ENCODE data around the gene TEC.

Gene TEC

DNA sequence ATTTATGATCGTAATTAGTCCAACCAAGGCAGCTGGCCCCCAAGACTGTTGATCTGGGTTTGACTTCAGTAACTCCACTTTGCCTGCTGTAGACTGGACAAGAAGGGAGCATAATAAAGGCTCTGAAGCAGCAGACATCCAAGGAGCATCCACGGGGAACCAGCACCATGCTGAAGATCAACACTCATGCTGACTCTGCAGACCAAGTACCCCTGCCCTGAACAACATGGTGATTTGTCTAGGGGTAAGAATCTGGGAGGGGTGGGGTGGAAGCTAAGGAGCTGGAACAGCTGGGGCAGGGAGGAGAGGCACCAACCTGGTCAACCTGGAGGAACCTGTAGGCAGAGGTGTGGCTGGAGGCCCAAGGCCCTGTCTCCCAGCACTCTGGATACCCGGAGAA, 2.1 kb downstream of the TEC start:
- no peak for DNase-seq

DNA sequence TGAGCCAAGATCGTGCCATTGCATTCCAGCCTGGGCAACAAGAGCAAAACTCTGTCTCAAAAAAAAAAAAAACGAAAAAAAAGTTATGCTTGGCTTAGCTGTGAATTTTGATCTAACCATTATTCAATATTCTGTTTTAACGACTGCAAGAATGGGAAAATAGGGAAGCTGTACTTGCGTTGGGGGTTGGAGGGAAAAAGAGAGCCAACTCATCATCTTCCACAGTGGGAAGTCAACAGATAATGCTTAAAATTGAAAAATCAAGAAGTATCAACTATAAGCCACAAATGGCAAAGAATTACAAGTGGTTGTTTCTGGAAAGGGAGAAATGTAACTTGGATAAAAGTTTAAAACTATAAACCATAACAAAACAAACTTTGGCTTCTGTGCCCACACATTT, 2.9 kb downstream of the TEC start:
- no peak for DNase-seq

DNA sequence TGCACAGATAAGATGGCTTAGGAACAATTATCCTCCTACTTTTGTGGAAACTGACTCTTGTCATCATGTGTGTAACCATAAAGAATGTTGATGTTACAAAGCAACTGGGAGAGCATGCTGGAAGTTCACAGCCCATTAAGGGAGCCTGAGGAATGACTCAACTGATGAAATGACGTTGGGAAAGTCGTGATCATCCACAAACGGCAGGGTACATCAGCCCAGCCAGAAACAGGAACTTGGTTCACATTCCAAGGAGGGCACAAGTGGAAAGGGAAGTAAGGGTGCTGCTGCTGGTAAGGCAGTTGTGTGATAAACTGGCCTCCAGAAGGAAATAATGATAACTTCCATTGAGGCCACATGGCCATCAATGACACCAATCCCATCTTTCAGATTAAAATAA, 6.7 kb downstream of the TEC start:
- DNase-seq, result peak; percentile 25

- DNase-seq, result no peak
Observed at GRCh38 chr4:48262484-48262883, 7.2 kb downstream of the TEC start.

- peak; percentile 11 for DNase-seq
Observed at GRCh38 chr4:48261281-48261680, 8.4 kb downstream of the TEC start.

- DNase-seq, result no peak
Observed at GRCh38 chr4:48259748-48260147, 9.9 kb downstream of the TEC start.

GRCh38 chr4:48258845-48259397, 10.7 kb downstream of the TEC start:
- DNase-seq, result no peak

DNA sequence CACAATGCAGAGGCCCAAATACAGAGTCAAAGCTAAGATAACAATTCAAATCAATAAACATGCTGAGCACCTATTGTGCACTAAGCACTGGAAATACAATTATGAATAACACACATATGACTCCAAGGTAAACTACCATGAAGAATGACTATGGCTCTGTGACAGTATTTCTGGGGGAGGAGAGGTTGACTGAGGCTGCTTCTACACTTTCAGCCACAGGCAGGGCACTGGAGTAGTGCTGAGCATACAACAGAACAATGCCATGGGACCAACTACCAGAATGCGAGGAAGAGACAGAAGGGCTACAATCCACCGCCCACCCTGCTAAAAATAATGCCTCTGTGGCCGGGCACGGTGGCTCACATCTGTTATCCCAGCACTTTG, 13.7 kb downstream of the TEC start:
- no peak for DNase-seq

DNA sequence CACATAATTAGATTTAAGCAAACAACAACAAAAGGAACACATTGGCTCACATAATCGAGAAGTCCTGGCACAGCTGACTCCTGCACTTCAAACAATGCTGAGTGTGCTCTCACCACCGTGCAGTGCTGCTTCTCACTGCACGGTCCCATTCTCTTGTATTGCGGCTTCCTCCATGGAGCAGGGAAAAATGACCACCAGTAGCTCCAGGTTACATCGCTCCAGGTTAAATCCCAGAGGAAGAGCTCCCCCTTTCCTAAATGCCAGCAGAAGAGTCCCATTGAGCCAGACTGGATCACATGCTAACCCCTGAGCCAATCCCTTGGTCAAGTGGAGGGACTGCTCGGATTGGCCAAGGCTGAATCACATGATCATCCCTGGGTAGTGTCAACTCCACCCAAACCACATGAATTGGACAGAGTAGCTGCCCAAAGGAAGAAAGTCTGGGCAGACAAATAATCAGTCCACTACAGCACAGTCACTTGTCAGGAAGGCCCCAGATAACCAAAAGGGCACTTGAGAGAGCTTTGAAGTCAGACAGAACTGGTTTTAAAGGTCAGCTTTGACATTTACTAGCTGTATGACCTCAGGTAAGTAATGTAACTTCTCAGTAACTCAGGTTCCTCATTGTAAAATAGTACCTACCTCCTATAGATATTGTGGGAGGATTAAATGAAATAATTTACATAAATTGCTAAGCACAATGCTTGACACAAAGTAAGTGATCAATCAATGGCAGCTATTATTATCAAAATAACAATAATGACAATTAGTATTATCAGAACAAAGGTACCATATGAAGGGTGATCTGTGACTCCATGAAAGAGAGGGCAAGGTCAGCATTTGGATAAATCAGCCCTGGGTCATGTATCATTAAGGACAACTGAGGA, 14.3 kb downstream of the TEC start:
- DNase-seq, result no peak

- peak; percentile 86 for DNase-seq
Observed at GRCh38 chr4:48254381-48255071, 15.1 kb downstream of the TEC start.

DNA sequence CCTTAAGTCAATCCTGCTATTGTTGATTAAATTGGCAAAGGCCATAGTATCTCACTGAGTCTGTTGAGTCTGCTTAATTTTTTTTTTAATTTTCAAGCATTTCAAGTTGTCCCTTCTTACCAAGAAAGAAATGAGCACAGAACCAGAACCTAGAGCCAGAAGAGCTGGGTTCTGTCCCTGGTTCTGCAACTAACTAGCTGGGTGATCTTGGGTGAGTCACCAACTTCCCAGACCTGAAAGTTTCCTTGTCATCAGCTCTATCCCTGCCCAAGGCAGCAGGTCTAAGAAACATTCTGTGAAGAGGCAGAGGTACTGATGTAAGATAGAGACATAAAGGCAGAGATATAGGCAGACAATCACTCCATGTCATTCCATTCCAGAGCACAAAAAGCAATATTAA, 17.3 kb downstream of the TEC start:
- DNase-seq, result no peak

GRCh38 chr4:48250980-48251379, 18.7 kb downstream of the TEC start:
- no peak for DNase-seq

DNA sequence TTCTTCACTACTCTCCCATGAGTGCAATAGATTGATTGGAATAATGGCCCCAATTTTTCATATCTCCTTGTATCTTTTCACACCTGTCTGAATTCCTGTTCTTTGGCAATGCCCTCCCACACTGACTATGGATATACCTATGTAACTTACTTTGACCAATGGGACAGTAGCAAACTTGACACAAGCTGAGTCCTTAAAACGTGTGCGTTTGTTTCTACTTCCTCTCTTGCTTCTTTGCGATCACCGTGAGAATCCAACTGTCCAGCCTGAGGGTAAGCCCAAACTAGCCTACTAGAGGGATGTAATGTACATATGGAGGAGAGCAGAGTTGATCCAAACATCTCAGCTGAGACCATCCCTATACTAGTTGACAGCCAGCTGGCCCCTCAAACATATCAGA, 19.3 kb downstream of the TEC start:
- DNase-seq, result no peak

DNA sequence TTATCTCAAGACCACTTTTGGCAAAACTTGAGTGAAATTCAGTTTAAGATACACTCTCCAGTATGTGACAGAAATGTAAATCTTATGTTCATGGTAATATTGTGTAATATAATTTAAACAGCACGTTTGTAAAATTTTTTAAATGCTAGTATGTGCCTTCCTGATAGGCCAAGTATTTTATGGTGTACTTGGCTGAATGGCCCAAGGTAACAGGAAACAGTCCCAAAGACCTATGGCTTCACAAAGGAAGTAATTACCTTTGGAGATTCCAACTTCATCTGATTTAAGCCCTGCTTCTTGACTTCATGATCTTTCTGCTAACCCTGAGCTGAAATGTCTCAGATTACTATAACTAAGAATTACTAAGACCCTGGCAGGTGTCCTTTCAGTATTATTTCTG, 20.3 kb downstream of the TEC start:
- DNase-seq, result no peak

DNA sequence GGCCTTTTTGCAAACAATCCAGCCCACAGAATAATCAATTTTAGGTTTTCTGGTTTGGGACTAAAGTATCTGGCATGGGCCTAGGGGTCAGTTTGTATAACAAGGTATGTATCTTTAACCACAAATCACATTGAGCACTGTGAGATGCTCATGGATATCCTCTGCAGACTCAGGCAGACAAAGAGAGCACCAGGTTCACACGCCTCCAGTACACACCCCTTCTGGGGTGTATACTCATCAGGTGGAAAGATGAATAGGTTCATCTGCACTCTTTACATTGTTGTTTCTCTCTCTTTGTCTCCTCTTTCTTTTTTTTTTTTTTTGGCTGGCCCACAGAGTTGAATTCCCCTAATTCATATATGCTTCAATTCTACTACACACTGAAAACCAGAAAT, 21.1 kb downstream of the TEC start:
- no peak for DNase-seq

- no peak for DNase-seq
Observed at GRCh38 chr4:48247878-48248558, 21.6 kb downstream of the TEC start.

DNA sequence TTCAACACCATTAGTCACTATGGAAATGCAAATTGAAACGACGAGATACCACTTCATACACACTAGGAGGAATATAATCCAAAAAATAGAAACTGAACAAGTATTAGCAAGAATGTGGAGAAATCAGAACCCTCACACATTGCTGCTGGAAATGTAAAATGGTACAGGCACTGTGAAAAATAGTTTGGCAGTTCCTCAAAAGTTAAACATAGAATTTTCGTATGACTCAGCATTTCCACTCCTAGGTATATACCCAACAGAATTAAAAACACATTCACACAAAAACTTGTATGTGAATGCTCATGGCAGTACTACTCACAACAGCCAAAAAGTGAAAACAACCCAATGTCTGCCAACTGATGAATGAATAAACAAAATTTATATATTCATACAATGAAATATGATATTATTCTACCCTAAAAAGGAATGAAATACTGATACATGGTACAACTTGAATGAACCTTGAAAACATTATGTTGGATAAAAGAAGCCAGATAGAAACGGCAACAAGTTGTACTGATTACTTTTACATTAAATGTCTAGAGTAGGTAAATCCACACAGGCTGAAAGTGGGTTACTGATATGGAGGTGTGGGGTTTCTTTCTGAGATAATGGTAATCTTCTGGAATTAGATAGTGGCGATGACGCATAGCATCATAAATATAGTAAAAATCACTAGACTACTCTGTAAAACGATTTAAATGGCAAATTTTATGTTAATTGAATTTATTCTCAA, 22.3 kb downstream of the TEC start:
- DNase-seq, result peak; percentile 60

DNA sequence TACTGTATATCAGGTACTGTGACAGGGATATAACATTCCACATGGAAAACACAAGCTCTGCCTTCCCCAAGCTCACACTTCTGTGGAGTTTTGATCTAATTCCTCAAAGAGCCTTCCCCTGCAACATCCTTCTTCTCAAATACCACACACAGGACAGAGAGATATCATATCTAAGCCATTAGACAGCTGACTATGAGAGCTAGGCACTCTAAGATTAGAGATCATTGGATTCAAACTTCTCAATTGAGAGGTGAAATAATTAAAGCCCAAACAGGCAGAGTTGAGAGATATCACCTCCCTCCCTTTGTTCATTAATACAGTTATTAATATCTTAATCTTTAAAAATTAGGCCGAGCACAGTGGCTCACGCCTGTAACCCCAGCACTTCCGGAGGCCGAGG, 25.0 kb downstream of the TEC start:
- DNase-seq, result no peak

- no peak for DNase-seq
Observed at GRCh38 chr4:48243887-48244286, 25.8 kb downstream of the TEC start.

- DNase-seq, result no peak
Observed at GRCh38 chr4:48243429-48243828, 26.2 kb downstream of the TEC start.

GRCh38 chr4:48242511-48243195, 27.0 kb downstream of the TEC start:
- no peak for DNase-seq

GRCh38 chr4:48241731-48242130, 27.9 kb downstream of the TEC start:
- no peak for DNase-seq
